ENCODE measurements around the gene SPIN1.

DNA sequence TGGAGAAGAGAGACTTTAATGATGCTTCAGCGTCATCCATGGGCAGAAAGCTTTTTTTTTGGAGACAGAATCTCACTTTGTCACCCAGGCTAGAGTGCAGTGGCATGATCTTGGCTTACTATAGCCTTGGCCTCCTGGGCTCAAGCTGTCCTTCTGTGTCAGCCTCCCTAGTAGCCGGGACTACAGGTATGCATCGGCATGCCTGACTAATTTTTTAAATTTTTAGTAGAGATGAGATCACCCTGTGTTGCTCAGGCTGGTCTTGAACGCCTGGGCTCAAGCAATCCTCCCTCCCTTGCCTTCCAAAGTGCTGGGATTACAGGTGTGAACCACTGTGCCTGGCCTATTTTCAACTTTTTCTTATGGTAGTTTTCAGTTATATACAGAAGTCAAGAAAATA is 23.2 kb downstream of the SPIN1 start:
- TF ChIP-seq, protein P1, sequence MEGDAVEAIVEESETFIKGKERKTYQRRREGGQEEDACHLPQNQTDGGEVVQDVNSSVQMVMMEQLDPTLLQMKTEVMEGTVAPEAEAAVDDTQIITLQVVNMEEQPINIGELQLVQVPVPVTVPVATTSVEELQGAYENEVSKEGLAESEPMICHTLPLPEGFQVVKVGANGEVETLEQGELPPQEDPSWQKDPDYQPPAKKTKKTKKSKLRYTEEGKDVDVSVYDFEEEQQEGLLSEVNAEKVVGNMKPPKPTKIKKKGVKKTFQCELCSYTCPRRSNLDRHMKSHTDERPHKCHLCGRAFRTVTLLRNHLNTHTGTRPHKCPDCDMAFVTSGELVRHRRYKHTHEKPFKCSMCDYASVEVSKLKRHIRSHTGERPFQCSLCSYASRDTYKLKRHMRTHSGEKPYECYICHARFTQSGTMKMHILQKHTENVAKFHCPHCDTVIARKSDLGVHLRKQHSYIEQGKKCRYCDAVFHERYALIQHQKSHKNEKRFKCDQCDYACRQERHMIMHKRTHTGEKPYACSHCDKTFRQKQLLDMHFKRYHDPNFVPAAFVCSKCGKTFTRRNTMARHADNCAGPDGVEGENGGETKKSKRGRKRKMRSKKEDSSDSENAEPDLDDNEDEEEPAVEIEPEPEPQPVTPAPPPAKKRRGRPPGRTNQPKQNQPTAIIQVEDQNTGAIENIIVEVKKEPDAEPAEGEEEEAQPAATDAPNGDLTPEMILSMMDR (IDR thresholded peaks at IDR 0.05 in 4 of 5, conservative IDR thresholded peaks at IDR 0.05 in 1 of 5) = no peak
- no peak for TF ChIP-seq POLR2A (IDR thresholded peaks at IDR 0.05)

All from gastrocnemius medialis (tissue), 4 donors.